ENCODE results near the gene CIAO3.
"Not testable (repeated sequence)": the region's sequence is repeated elsewhere in the genome, so short reads cannot be mapped to it uniquely, and the experiment has no call there.

CIAO3 gene

DNA sequence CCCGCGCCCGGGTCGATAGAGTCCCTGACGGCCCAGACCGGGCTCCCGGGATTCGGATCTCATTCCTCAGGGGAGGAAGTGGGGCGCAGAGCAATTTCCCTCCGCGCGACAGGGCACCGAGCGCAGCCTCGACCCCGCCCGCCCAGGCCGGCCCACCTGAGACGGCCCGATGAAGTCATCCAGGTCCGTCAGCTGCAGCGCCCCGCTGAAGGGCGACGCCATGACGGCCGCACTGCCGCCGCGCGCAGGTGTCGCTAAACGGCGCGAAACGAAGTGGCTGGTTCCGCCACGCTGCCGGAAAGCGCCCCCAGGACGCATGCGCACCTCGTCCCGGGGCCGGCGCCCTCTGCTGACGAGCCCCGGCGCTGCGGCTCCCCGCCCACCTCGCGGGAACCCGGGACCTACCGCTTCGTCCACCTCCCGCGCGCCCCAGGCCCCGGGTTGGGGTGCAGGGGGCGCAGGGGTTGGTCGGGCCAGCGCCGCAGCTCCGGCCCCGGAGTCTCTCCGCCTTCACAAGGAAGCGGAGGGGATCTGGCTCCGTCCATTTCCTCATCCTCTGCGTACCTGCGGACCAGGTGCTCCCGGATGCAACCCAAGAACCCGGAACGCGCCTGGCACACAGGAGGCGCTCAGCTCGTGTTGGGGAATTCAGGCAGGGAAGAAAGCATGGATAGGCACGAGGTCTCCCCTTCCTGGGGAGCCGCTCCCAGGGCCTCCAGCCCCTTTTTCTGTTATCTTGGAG is at the start of gene CIAO3:
Gene CIAO3, minus strand, starts transcription at position 234 of the 742 bp plus-strand sequence. Its CDS starts 12 bp downstream, at position 222.
- DNase-seq: peak; percentile 93

DNA sequence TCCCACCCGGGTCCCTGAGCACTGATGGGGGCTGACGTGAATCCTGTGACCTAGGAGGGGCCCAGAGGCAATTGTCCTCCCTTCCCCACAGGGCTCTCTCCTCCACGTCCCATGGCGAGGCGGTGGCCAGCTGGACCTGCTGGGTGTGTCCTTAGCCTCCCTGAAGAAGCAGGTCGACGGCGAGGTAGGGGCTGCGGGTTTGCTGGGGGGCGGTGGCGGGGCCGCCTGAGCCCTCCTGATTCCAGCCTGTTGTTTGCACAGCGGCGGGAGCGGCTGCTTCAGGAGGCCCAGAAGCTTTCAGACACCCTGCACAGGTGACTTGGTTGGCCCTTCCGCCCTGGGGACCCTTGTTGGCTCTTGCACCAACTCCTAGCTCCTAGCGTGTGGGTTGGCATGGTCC is 49.3 kb upstream of the CIAO3 start:
- no peak for DNase-seq

DNA sequence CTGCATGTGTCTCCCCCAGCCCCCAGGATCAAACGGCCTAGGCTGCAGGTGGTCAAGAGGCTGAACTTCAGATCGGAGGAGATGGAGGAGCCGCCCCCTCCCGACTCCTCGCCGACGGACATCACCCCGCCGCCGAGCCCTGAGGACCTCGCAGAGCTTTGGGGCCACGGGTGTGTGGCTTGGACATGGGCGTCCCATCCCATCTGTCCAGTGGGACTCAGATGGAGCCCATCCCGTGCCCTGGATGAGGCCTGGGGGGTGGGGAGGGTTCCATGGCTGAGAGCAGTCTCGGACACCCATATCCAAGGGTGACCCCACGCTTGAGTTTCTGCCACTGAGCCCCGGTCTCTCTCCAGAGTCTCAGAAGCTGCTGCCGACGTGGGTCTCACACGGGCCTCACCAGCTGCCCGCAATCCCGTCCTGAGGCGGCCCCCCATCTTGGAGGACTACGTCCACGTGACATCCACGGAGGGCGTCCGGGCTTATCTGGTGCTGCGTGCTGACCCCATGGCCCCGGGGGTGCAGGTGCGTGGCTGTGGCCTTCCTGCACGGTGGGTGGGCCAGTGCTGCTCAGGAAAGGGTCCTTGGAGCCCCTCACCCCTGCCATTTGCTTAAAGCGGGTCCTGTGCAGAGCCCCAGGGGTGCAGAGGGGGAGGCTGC is 48.5 kb upstream of the CIAO3 start:
- DNase-seq: no peak

DNA sequence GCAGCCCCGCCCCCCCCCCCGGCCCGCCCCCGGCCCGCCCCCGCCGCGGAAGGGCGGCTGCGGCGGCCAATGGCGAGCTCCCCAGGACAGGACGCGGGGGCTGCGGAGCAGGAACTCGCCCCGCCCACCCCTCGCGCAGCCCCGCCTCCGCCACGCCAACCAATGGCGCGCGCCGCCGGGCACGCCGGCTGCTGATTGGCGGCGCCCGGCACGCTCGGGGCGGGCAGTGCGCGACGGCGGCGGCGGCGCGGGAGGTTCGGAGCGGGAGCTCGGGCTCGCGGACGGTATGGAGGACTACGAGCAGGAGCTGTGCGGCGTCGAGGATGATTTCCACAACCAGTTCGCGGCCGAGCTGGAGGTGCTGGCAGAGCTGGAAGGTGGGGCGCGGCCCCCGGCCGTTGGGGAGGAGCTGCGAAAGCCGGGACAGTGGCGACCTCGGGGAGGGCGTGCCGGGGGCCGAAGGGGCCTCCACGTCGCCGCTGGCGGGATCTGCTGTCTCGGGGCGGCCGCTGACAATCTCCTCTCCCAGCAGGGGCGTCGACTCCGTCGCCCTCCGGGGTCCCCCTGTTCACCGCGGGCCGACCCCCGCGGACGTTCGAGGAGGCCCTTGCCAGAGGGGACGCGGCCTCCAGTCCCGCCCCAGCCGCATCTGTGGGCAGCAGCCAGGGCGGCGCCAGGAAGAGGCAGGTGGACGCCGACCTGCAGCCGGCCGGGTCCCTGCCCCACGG is 47.8 kb upstream of the CIAO3 start, which contains the start of gene CHTF18:
Gene CHTF18, plus strand, starts transcription at position 222 of the 728 bp plus-strand sequence. Its CDS starts 65 bp downstream, at position 287.
- DNase-seq: peak; percentile 96

DNA sequence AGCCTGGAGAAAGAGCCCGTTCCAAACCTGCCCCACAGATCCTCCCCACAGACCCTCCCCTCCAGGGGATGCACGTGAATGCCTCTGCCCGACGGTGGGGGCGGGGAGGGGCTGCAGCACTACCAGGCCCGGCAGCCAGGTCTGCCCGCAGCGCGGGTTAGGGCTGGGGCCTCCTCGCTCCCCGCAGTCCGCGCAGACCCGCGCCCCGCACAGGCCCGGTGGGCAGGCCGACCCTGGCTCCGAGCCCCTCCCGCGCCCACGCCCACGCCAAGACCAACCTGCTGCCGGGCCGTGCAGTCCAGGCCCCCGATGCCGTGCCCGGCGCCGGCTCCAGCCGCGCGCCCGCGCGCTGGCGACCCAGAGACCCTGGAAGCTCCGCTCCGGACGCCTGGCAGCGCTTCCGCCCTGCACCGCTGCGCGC is 47.2 kb upstream of the CIAO3 start, which contains the start of gene RPUSD1:
Gene RPUSD1, minus strand, starts transcription at position 404 of the 421 bp plus-strand sequence. CDS start 644 bp downstream, outside the sequence.
- DNase-seq: no peak

DNA sequence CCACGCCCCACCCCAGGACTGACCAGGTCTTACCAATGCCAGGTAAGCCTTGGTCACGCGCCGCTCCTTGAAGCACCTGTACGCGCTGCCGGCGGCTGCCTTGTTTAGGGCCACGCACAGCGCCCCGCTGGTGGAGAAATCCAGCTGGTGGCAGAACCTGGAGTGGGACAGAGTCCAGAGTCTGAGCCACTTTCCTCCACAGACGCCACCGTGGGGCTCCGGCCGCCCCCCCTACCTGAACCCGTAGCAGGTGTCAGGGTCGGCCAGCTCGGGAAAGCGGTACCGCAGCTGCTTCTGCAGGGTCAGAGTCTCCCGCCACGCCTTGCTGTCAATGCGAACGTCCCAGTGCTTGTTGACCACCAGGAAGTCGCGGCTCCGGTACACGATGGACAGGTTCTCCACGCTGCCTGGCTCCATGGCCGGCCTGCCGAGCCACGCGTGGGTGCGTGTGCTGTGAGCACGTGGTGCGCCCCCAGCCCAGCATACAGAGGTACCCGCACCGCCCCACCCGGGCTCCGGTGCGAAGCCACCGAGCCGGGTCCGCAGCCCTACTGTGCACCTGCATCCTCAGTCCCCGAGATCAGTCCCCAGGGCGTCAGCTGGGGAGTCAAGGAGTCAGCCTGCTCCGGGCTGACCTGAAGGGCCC is 46.6 kb upstream of the CIAO3 start:
- no peak for DNase-seq

DNA sequence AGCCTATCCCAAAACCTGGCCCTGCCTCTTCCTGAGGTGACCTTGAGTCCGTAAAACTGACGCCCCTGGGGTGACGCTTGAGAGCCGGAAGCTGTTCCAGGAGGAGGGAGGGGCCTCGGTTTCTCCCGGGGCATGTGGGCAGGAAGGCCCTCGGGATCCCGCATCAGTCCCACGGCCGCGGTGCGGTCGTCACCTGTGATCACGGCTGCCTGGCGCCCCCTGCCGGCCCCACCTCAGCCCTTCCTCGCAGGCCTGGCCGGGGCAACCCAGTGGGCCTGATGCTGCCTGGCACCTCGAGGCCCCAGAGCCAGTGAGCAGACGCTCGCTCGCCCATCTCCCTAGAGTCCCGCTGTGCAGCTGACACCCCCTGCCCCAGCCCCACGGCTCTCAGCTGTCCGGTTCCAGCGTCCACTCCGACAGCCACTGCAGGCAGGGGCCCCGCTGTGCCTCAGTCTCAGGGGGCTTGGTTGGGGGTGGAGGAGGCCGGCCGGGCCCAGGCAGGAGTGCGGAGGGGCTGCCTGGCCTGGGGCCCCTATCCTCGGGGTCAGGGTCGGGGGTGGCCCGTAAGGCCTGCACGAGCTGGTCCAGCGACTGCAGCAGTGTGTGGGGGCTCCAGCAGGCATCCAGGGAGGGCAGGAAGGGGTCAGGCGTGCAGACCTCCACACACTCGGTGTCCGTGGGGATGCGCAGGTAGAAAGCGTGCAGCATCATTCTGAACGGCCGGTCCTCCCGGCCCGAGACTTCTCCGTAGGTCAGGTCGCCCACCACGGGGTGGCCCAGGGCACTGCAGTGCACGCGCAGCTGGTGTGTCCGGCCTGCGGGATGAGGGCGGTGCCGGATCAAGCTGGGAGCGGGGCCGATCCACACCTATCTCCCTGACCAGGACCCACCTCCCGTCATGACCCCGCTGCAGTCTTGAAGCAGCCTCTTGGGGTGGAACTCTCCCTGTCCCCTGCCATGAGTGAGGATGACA is 45.1 kb upstream of the CIAO3 start:
- DNase-seq: peak; percentile 79

DNA sequence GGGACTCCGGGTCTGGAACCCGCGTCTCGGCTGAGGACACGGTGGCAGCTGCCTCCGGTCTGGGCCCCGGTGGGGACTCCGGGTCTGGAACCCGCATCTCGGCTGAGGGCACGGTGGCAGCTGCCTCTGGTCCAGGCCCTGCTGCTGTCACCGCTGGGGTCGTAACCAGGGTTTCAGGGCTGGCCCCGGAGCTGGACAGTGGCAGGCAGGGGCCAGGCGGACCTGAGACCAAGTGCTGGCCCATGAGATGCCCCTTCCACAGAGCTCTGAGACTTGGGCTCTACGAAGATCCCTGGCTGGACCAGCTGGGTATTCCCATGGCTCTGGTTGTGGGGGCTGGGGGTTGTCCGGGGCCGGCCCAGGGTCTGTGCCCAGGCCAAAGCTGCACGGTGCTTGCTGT is 43.6 kb upstream of the CIAO3 start:
- DNase-seq: no peak

DNA sequence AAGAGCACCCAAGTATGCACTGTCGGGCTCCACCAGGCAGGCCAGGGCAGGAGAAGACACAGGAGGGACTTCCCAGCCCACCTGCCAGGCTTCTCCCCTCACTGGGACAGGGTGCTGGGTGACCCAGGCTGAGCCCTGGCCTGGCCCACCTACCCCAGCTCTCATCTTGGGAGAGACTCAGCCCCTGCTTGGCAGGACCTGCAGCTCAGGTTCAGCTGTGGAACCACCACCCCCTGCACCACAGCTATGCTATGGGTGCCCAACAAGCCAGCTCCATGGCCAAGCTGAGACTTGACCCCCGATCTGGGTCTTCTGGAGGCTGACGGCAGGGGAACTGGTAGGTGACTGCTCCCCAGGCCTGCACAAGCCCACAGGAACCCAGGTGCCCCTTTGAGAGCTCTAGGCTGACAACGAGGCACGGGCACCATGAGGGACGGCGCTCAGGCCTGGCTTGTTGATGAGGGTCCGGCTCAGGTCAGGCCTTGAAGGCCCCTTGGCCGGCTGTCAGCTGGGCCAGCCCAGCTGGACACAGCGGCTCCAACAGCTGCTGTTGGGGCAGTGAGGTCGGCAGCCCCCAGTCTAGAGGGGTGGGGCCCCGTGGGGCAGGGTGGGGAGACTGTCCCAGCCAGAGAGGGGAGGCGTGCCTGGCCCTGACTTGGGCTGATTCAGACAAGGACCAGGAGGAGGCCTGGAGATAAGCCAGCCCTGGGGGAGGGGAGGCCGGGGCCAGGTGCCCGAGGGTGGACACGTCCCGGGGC is 42.8 kb upstream of the CIAO3 start:
- DNase-seq: no peak

DNA sequence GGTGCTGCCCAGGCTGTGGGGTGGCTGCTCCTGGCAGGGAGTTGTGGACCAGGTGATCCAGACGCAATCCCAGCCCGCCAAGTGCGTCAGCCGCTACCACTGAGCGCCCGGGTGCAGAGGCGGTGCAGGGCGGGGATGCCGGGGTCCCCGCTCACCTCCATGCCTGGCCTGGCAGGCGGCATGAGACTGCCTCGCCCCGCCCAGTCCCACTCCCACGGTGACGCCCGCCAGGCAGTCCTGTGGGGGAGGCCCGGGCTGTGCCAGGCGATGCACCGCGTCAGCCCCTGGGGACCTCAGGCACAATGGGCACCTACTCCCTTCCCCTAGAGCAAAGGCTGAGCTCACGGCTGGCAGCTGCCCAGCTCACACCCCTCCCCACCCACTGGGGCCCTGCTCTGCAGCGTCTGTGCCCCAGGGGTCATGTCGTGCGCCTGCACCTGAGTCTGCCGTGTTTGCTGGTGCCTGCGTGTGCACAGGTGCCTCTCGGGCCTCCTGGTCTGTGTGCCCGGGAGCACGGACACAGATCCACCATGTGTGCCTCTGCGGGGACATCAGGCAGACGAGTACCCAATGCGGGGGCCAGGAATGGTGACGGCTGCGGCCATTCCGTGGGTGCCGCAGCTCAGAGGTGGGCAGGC is 42.1 kb upstream of the CIAO3 start:
- DNase-seq: no peak

DNA sequence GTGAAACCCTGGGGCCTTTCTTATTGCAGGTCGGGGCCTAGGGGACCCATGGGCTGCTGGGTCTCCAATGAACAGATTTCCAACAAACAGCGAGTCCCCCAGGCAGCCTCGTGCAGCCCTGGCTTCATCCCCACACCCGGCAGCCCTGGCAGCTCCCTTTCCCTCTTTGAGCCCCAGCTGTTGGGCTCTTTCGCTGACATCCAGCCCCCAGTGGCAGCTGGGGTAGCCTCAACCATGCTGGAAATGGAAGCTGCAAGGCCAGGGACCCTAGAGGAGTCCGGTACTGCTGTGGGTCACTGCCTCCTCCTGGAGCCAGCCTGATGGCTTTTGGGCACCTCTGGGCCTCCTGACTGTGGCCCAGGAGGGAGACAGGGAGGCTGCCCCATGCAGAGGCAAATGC is 41.5 kb upstream of the CIAO3 start:
- no peak for DNase-seq

DNA sequence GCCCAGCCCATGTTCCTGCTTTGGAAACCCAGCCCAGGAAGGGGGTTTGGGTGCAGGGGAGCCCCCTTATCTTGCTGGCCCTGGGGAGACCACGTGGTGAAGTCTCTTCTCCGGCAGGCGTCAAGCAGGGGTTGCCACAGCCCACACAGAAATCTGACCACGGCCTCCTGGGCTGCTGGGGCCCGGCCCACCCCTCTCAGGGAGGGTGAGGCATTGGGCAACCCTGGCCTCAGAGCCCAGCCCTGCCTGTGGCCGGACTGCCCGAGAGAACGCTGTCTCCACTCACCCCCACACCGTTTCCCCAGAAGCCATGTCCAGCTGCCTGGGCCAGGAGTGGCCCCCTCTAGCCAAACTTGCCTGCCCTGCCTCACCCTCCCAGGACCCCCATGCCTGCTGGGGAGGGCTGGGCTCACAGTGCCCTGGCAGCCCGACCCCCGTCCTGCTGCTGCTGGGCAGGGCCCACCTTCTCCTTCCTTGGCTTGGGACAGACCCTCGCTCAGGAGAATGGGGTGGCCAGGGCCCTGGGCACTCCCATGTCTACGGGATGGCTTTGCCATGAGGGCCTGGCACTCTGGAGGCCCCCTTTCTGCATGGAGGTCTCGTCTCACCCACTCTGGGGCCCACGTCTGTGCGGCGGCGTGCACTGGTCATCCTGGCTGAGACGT is 40.7 kb upstream of the CIAO3 start:
- no peak for DNase-seq

DNA sequence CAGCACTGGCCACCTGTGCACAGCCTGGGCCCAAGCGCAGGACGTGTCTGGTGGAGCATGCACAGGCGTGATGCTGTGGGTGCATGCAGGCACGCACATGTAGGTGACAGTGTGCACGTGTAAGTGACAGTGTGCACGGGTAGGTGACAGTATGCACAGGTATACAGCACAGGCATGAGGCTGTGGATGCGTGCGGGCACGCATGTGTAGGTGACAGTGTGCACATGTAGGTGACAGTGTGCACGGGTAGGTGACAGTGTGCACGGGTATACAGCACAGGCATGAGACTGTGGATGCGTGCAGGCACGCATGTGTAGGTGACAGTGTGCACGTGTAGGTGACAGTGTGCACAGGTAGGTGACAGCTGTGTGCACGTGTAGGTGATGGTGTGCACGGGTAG is 39.5 kb upstream of the CIAO3 start:
- DNase-seq: no peak

DNA sequence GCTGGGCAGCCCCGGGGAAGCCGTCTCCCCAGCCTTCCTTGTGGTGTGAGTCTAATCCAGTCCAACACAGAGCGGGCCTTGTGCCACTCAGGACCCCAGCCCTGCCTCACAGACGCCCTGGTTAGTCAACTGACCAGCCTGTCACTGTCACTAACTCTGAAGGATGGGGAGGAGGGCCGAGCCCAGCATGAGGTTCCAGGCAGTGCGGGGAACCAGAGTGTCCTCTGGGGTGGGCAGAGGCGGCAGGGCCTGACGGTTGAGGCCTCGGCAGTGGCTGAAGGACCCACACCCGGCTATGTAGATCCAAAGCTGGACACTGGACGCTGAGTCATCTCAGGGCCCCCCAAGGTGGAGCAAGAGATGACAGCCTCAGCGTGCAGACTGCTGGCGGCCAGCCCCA is 38.8 kb upstream of the CIAO3 start:
- DNase-seq: no peak

DNA sequence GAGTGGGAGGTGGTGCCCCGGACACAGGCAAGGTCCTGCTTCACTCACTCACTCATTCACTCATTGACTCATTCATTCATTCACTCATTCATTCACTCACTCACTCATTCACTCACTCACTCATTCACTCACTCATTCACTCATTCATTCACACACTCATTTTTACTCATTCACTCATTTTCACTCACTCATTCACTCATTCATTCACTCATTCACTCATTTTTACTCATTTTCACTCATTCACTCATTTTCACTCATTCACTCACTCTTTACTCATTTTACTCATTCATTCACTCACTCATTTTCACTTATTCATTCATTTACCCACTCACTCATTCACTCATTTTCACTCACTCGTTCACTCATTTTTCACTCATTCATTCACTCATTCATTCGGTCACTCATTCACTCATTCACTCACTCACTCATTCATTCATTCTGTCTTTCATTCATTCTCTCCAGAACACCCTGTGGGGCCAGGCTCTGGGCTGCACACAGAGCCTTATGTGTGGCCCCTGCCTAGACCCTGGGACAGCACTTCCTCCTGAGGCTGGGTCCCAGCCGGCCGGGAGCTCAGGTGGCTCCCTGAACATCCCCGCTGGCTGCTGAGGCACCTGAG is 38.2 kb upstream of the CIAO3 start:
- no peak for DNase-seq

DNA sequence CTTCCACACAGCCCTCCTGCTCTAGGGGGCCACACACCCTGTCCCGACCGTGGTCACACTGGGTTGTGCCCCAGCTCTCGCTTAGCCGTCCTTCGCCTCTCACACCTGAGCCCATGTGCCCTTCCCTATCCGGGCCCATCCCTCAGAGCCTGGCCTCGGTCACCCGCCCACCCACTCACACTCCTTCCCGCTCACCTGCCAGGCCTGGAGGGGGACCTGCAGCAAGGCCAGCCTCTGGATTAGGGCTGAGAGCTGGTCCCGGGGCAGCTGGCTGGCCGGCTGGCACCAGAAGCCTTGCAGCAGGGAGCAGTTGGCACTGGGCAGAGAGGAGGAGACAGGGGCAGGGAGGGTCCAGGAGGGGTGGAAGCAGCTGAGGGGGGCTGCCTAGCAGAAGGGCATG is 37.6 kb upstream of the CIAO3 start:
- DNase-seq: no peak

DNA sequence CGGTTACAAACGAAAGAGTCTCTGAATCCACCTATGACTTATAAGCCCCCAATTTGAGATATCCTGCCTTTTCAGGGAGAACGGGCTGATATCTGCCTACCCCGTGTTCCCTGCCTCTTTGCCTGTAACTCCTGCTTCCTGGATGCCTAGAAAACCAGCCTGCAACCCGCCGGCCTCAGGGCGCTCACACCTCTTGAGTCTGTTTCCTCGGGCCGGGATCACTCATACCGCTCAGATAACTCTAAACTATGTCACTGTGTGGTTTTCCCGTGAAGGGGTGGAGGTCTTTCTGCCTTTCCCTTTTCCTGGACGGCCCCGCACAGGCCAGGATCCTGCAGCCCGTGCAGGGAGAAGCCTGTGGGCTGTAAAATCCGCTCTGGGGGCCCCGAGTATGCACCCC is 37.0 kb upstream of the CIAO3 start:
- no peak for DNase-seq

DNA sequence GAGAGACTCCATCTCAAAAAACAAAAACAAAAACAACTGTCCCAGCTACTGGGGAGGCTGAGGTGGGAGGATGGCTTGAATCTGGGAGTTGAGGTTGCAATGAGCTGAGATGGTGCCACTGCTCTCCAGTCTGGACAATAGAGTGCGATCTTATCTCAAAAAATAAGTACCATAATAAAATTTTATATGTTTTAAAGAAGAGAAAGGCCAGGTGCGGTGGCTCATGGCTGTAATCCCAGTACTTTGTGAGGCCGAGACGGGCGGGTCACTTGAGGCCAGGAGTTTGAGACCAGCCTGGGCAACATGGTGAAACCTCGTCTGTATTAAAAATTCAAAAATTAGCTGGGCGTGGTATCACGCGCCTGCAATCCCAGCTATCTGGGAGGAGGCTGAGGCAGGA is 36.0 kb upstream of the CIAO3 start:
- DNase-seq: no peak

DNA sequence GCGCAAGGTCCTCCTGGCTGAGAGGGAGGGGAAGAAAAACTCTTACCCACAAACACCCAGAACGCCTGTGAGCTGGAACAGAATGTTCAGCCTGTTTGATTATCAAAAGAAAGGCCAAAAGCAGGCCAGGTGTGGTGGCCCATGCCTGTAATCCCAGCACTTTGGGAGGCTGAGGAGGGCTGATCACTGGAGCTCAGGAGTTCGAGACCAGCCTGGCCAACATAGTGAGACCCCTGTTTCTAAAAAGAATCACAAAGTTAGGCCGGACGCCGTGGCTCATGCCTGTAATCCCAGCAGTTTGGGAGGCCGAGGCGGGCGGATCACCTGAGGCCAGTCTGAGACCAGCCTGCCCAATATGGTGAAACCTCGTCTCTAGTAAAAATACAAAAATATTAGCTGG is 35.5 kb upstream of the CIAO3 start:
- DNase-seq: not testable (repeated sequence)
